Activated CD4-positive, alpha-beta T cell treated with anti-CD3 and anti-CD28 coated beads, Interleukin-2, amount 50 U/mL, for 48 hours (primary cell): ENCODE measurements around the gene LCLAT1.

ENCODE experiments used
- DNase-seq, 2 experiments: peaks; one replicate each; pipeline ENCODE4 v3.0.0-alpha.2; 2020

Gene LCLAT1

GRCh38 chr2:30527411-30527810, 80.4 kb downstream of the LCLAT1 start:
- DNase-seq = no peak

GRCh38 chr2:30527859-30528258, 80.8 kb downstream of the LCLAT1 start:
- DNase-seq = no peak

GRCh38 chr2:30530346-30530745, 83.3 kb downstream of the LCLAT1 start:
- DNase-seq = no peak

- no peak for DNase-seq
Measured at GRCh38 chr2:30541680-30542079, 94.6 kb downstream of the LCLAT1 start.

DNA sequence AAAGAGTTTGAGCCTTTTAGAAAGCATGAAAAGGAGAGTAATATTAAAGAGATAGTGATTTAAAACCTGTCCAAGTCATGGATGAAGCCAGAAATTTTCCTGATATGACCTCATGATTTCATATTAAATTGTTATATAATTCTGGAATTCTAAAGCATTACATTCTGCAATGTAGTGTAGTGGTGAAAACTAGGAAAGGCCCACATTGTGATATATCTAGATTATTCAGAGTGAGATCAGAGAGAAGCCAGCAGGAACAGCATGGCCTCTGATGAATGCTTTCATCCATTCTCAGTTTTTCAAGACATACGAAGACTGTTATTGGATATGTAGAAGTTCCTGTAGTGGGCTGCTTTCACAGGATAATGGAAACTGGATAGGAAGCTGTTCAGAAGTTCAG, 98.8 kb downstream of the LCLAT1 start:
- no peak for DNase-seq

DNA sequence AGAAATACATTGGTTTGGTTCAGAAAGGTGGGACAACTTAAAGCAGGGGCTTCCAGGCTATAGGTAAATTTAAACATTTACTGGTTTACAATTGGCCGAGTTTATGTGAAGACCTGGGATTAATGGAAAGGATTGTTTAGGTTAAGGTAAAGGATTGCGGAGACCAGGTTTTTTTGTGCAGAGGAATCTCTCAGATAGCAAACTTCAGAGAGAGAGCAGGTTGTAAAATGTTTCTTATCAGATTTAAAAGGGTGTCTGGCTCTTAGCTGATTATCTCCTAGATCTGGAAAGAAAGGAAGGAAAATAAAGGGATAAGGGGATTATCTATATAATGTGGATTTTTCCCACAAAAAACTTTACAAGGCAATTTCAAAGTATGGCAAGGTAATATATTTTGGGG, 101.3 kb downstream of the LCLAT1 start:
- no peak for DNase-seq

GRCh38 chr2:30549096-30549495, 102.0 kb downstream of the LCLAT1 start:
- no peak for DNase-seq

GRCh38 chr2:30559544-30560275, 112.7 kb downstream of the LCLAT1 start:
- DNase-seq = no peak

DNA sequence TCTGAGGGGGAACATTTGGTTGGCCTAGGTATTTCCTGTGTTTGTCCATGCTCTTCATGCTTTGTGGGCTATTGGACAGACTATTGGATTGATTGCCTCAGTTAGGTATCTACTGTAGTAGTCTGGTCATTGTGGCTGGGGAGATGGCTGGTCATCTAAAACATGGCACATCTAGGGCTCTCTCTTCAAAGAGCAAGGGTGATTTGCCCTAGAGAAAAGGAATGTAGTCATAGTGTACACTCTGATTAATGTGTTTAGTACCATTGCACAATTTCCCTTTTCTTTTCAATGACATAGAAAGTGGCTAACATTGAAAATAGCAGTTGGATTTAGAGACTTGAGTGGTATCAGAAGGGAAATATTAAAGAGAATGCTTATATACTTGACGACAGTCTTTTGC, 114.3 kb downstream of the LCLAT1 start:
- DNase-seq = no peak

GRCh38 chr2:30565851-30566358, 118.9 kb downstream of the LCLAT1 start:
- DNase-seq = peak; percentile 9 to 37

- no peak for DNase-seq
Measured at GRCh38 chr2:30566631-30567030, 119.6 kb downstream of the LCLAT1 start.

DNA sequence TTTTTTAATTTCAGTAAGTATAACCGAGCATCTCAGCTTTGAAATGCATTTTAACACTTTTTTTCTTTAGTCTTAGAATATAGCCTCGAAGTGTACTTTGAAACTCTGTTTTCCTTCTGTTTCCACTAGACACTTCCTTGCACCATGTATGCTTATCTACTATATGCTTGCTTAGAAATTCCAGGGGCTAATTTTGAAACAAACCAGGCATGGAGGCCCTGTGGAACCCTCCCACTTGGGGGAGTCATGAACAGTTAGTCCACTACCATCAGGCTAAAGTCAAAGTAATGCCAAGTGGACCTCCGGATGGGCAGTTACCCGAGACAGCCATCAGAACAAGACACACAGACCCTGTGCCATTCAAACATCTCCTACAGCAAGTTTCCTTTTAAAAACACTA, 120.3 kb downstream of the LCLAT1 start:
- no peak for DNase-seq

DNA sequence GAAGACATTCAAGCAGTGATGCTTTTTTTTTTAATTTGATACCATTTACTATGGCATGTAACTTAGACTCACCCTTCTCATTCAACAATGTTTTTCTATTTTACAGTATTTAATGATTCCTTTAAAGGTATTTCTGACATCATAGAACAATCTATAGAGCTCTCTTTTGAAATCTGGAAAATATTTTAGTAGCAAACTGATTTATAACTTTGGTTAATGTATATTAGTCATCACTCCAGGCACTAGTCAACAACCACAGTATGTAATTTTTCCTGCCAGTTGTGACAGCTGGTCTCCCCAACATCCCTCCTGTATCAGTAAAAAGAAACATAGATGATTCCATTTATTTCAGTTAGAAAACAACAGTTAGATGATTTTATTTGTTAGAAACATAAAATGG, 122.9 kb downstream of the LCLAT1 start:
- DNase-seq = no peak

DNA sequence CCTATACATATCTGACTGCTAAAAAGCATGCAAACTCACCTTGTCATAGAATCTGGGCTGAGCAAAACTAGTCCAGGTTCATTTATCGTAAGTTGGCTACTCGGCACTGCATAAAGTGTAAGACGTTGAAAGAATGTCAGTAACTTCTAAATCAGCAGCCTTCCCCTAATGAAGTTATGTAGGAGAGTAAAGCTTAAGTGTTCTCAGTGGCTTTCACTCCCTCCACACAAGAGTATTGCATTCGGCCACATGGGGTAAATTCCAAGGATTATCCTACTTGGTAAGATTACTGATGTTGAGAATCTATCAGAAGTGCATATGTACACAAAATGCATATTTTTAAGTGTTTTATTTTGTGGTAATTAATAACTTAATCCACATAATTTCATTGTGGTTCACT, 130.1 kb downstream of the LCLAT1 start:
- no peak for DNase-seq

DNA sequence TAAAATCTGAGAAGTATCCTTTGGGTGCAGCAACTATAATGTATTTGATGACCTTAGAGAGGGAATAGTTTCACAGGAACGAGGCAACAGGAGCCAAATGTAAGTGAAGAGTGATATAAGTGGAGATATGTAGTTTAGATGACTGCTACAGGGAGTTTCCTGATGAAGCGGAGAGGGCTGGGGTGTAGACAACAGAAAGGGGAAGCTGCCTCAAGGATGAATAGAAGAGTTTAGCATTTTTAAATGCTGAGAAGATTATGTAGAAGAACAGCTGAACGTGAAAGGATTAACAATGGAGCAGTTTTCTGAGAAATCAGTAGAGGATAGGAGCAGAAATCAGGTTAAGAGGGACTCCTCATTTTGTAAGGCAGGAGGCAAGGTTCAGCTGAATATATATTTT, 133.3 kb downstream of the LCLAT1 start:
- no peak for DNase-seq

- no peak for DNase-seq
Measured at GRCh38 chr2:30582521-30582920, 135.5 kb downstream of the LCLAT1 start.

DNA sequence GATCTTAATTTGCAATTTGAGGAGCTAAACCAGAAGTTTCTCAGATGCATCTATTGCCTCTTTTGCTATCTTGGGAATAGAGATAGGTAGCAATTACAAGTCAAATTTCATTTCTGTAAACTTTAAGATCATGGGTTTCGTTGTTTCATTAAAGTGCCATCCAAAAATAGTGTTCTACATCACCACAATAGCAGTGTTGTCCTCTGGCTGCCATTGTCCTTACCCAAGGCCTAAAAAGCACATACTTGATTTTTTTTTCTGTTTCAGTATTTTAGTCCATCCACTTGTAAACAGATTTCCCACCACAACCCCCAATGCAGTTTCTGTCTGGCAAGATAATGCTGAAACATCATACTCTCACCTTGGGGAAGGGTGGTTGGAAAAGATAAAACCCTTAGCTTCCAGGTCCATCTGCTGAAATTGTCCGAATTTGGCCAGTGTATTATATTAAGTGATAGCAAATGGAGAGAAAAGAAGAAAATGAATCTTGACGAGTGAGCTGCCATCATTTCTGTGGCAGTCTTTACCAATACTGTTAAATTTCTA, 136.2 kb downstream of the LCLAT1 start:
- no peak for DNase-seq

- no peak for DNase-seq
Measured at GRCh38 chr2:30584116-30584515, 137.1 kb downstream of the LCLAT1 start.

DNA sequence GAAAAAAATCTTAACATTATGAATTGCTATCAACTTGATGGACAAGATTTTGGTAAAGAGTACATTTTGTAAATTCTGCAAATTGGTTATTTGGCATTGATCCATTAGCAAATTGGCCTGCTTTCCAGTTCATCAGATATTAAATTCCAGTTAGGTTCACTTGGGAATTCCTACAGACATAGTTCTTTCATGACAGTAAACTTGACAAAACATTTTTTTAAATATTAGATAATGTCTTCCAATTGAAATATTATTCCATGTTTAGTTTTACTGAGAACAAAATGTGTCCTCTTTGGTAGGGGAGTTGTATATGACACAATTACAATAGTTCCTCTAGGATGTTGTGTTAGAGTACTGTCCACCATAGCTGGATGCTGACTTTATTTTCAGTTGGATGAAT, 141.9 kb downstream of the LCLAT1 start:
- DNase-seq = no peak

DNA sequence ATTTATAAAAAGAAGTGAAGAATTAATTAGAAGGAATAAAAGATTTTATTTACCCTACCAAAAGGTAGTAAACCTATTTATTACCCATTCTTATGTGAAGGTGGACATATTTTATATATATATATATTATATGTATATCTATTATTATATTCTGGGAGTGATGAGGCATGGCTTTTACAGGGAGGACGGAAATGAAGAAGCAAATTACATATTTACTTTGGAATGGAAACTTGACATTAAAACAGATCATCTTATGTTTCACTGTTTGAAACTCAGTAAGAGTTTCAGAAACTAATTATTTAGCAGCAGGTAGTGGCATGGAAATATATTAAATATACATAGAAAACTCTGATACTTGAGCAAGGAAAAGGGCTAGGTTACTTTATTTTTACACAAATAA, 143.4 kb downstream of the LCLAT1 start:
- no peak for DNase-seq

- no peak for DNase-seq
Measured at GRCh38 chr2:30591186-30591585, 144.1 kb downstream of the LCLAT1 start.

GRCh38 chr2:30601375-30601774, 154.3 kb downstream of the LCLAT1 start:
- no peak for DNase-seq

DNA sequence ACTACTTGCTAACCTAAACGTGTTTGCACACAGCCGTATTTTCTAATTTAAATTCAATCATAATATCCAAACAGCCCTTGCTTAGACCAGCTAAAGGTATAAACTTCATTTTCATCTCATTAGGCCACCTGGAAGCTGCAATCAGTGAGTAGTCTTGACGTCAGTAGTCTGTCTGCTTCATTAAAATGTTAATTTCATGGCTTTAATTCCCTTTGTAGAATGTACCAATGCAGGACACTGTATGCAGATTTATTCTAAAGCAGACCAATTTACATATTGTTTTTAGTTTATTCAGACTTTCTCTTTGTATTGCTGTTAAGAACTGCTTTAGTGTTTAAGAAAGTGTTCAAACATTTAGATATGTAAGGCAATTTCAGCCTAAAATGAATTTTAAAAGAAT, 158.2 kb downstream of the LCLAT1 start:
- DNase-seq = no peak

GRCh38 chr2:30608643-30609042, 161.6 kb downstream of the LCLAT1 start:
- no peak for DNase-seq

GRCh38 chr2:30611583-30611982, 164.5 kb downstream of the LCLAT1 start:
- no peak for DNase-seq
